SU-DHL-6 (cell line): Measurements from ENCODE around the gene MALRD1.

Experiments used
- CTCF ChIP-seq: fragments of 200-600 bp; sonication (generic); IDR thresholded peaks from one replicate; pipeline ENCODE4 v1.5.1; 2017; ENCODE audit warnings: antibody characterized with exemption, mild to moderate bottlenecking, low read length, moderate library complexity; ENCODE audit not compliant: insufficient read depth, poor library complexity, severe bottlenecking
- EZH2phosphoT487 ChIP-seq: fragments of 200-600 bp; sonication (generic), shearing (Covaris generic); conservative IDR thresholded peaks from 2 replicates; pipeline ENCODE4 v1.6.1; 2018; ENCODE audit warnings: mild to moderate bottlenecking, antibody characterized with exemption, low read length, moderate library complexity, mixed read lengths

DNA sequence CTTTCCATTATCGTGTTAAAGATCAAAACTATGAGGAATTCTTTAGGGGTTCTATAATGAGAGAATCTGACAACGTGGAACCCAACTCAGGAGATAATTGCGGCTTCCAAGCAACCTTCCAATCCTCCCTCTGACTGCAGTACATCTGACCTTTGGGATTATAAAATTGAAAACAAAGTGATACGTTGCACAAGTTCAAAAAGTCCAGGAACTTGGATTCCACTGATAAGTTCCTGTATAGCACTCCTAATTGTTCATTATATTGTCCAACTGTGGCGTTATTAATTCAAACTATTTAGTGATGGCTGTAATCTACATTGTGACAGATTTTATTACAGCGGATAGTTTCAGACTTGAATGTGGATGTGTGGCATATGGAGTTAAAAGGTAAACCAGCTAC lies 15.4 kb downstream of the MALRD1 start:
- TF ChIP-seq CTCF (no peak), EZH2phosphoT487 (no peak)
